Glomerular visceral epithelial cell (primary cell): ENCODE data around the gene UCP3.
A peak's percentile ranks its signal among the peaks of the same experiment; 100 is the strongest.
"Not testable (repeated sequence)": the region's sequence is repeated elsewhere in the genome, so short reads cannot be mapped to it uniquely, and the experiment has no call there.

Source experiments
- DNase-seq: peaks from one replicate; pipeline ENCODE4 v3.0.0-alpha.2; 2016; ENCODE audit errors: extremely low spot score

The UCP3 gene

DNA sequence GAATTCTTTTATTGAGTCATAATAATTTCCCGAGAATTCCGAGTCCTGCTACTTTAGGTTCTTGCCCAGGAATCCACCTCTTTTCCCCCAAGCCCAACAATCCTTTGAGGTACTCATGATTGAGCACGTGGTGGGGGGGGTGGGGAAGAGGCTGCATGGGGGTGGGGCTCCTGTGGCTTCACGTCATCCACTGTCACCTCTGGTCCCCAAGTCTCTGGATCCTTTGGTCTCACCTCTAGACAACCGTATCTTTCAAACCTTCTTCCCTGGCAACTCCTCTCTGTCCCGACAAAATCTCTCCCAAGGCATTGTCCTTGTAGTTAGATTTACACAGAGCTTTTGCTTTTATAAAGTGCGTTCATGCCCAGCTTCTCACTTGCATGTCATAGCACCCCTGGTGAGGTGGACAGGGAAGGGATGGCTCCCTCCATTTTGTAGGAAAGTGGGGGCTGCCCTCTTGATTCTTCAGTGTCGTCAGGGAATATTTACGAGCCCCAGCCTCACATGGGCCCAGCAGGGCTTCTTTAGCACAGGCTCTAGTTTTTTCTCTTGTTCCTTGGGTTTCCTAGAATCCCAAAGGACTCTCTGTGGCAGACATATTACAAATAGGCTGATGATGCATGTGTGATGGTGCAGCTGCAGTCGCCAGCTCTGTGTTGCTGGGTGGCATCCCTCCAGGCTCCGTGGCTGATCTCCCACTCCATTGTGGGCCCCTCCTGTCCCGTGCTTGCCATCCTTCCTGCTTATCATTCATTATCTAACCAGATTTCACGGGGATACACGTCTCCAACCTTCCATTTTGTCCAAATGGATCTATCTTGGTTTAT, 8.4 kb downstream of the UCP3 start:
- no peak for DNase-seq

DNA sequence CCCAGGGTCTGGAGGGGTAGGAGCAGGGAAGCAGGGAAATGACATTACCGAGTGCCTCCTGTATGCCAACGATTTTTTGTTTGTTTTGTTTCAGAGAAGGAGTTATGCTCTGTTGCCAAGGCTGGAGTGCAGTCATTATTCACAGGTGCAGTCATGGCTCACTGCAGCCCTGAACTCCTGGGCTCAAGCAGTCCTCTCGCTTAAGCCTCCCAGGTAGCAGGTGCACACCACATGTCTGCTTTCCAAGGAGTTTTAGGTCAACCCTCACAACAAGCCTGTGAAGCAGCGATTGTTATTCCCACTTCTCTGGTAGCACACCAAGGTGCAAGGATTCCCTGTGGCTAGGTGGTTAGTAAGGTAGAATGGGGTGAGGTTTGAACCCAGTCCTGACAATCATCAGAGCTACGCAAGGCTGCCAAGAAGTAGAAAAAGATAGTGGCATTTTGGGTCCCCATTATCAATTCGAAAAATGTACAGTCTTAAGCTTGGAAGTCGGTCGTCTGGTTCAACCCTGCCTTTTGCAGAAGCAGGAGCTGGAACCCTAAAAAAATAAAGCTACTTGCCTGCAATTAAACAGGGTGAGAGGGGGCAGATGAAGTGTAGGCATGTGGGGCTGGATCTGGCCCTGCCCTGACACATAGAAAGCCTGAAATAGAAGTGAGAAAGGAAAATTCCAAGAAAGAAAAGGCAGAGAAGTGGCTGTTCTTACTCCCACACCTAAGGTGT, 9.1 kb downstream of the UCP3 start:
- DNase-seq, result peak; percentile 35

DNA sequence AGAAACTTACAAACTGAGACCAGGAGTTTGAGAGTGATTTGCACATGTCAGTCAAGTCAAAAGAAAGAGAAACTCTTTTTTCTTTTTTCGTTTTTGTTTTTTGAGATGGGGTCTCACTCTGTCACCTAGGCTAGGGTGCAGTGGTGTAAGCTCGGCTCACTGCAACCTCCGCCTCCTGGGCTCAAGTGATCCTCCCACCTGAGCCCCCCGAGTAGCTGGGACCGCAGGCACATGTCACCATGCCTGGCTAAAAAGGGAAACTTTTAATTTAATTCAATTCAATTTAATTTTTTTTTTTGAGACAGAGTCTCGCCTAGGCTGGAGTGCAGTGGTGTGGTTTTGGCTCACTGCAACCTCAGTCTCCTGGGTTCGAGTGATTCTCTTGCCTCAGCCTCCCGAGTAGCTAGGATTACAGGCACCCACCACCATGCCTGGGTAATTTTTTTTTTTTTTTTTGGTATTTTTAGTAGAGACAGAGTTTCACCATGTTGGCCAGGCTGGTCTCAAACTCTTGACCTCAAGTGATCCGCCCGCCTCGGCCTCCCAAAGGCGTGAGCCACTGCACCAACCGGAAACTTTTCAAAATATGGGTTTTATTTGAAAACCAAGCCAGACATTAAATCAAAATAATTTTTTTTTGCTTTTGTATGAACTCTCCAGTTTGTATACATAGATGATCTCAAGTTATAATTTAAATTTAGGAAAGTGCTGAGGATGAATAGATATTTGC, 9.9 kb downstream of the UCP3 start:
- DNase-seq, result no peak

DNA sequence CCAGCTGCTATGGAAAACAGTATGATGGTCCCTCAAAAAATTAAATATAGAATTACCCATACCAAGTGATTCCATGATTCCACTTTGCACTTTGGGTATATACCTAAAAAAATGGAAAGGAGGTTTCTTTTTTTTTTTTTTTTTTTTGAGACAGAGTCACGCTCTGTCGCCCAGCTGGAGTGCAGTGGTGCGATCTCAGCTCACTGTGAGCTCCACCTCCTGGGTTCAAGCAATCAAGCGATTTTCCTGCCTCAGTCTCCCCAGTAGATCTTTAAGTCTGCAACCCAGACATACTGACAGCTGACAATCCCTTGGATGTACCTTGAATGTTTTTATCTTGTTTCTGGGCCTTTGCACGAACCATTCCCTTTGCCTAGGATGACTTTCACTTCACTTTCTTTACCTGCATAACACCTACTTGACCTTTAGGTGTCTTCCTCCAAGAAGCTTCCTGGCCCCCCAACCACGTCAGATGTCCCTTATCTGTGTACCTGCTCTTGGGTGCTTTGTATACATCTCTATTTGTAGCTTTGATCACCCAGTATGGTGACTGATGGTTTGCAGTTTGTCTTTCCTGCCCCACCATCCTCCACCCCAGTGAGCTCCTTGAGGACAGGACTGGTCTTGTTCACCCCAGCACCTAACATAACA, 11.6 kb downstream of the UCP3 start:
- no peak for DNase-seq

DNA sequence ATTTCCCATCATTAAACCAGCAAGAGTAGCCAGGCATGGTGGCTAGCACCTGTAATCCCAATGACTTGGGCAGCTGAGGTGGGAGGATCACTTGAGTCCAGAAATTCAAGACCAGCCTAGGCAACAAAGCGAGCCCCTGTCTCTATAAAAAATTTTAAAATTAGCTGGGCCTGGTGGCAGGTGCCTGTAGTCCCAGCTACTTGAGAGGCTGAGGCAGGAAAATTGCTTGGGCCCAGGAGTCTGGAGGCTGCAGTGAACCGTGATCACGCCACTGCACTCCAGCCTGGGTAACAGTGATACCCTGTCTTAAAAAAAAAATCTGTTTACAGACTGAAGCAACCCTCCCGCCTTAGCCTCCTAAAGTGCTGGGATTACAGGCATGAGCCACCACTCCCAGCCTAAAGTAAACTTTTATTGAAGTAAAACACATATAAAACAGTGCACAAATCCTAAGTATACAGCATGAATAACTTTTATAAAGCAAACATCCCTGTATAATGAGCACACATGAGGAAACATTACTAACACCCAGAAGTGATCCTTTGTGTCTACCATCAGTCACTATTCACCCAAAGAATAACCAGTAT, 12.6 kb downstream of the UCP3 start:
- DNase-seq, result no peak

DNA sequence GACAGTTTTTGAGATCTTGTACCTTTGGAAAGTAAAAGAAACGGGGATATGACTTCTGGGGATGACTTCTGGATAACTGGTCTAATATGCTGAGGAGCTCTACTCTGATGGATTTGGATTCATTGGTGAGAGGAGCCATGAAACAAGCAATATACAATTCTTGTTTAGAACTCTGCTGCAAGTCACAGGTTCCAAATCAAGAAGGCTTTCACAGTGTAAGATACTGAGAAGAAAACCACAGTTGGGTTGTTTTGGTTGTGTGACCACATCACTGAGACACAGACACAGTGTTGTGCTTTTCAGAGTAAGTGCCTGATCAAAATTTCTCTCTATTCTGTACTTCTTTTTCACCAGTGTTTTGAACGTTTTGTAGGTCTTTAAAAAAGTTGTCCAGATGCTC, 13.2 kb downstream of the UCP3 start:
- DNase-seq, result no peak

DNA sequence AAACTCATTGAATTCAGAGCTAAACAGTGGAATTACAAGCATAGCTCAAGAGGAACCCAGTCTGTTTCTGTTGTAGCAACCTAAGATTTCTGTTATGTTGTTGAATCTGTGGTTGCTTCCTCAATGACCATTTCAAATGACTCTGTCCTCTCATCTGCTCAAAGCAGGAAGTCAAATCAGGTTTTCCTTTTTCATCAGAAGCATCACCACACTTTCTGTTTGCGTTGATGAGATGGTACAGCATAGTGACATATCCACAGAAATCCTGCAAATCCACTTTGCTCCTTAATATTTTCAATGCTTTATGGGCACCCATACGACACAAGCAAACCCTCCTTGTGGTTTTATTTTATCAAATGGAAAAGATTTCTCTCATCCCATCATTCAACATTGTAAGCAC, 13.6 kb downstream of the UCP3 start:
- DNase-seq, result no peak

DNA sequence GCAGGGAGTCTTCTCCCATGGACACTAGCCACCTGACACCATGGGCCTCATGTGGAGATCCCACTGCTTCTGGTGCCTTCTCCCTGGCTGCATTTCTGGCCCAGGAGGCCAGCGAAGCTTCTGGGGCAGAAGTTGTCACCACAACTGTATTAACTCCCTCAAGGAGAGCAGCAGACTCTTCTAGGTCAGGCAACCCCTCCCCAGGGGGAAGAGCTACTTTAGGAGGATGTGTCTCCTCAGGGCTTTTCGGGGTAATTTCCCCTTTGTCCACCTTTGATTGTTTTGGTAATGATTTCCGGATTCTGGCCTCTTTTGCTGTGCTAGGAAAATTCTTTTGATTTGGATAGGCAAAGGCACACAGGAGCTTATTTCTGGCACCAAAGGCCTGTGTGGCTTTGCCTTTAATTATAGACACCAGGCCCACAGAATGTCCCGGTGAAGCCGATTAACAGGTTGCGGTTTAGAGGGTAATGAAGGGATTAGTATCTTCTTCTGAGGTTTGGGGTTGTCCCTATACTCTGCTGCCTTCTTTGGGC, 17.3 kb downstream of the UCP3 start:
- no peak for DNase-seq

DNA sequence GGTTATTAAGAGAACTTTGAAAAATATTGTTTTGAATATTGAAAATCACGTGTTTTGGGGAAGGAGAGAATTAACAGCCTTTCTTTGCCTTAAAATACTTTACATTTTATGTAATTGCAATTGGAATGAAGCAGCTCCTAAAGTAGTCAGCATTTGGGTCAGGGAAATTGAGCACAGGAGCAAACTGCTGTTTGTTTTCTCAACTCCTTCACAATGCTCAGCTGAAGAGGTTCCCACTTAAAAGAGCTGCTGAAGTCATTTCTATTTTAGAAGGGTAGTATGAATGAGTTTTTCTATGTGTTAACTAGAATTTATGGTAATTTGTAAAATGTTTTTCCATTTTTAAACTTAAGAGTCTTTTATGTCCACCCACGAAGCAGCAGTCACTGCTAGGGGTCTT, 18.2 kb downstream of the UCP3 start:
- no peak for DNase-seq

DNA sequence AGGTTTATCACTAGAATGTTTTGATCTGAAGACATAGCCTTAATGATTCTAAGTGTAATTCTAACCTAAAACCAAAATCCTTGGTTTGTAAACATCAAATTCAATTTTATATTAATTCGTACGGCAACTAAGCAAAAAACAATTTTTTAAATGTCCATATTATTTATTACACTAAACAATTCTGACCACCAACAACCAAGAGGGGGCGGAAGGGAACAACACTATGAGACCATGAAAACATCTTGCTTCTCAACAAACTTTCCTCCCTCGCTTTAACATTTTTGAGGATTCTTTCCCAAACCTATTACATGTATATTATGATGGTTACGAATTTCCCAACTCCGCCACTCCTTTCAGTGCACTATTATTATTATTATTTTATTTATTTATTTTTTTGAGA, 19.7 kb downstream of the UCP3 start:
- no peak for DNase-seq

DNA sequence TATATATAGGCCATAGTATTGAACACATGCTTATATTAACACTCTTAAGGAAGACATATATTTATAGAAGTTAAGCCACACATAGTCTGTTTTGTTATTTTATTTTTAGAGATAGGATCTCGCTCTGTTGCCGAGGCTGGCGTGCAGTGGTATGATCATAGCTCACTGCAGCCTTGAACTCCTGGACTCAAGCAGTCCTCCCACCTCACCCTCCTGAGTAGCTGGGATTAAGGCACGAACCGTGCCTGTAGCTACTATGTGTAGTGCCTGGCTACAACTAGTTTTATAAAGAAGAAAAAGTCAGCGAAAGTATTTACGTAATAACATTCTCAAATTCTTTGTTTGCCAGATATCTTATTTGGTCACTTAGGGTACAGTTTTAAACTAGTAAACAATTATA, 20.7 kb downstream of the UCP3 start:
- no peak for DNase-seq

DNA sequence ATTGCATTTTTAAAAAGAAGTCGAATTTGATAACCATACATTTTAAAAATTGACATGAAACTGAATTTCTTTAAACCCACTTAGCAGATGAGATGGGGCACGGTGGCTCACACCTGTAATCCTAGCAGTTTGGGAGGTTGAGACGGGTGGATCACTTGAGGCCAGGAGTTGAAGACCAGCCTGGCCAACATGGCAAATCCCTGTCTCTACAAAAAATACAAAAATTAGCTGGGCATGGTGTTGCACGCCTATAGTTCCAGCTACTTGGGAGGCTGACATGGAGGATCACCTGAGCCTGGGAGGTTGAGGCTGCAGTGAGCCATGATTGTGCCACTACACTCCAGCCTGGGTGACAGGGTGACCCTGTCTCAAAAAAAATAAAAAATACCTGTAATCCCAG, 23.2 kb downstream of the UCP3 start:
- not testable (repeated sequence) for DNase-seq

DNA sequence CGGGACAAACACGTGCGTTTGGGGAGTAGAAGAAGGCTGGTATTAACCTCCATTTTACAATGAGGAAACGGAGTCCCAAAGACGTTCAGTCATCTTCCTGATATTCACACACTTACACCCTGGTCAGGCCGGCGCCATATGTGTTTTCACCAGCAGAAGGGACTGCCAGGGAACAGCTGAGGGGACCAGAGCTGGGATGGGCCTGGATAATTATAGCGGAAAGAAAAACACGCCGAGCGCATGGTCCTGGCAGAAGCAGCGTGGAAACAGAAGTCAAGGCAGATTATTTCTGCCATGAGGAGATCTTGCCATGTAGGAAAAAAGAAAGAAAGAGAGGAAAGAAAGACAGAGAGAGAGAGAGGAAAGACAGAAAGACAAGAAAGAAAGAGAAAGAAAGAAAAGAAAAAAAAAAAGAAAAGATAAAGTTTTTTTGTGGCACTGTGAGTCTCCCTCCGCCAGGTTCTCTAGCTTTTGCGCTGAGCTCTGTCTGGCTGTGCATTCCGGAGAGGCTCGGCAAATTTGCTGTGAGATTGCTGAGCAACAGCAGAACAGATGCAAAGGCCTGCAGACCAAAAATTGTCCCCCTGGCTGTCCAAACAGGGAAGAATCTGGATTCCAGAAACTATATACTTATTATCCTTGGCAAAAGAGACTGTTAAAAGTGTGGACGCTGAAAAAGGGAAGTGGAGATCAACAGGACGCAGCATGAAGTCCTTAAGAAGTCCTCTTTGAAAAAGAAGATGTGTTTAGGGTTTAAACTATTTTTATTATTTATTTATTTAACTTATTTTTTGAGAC, 24.9 kb downstream of the UCP3 start:
- DNase-seq, result no peak

DNA sequence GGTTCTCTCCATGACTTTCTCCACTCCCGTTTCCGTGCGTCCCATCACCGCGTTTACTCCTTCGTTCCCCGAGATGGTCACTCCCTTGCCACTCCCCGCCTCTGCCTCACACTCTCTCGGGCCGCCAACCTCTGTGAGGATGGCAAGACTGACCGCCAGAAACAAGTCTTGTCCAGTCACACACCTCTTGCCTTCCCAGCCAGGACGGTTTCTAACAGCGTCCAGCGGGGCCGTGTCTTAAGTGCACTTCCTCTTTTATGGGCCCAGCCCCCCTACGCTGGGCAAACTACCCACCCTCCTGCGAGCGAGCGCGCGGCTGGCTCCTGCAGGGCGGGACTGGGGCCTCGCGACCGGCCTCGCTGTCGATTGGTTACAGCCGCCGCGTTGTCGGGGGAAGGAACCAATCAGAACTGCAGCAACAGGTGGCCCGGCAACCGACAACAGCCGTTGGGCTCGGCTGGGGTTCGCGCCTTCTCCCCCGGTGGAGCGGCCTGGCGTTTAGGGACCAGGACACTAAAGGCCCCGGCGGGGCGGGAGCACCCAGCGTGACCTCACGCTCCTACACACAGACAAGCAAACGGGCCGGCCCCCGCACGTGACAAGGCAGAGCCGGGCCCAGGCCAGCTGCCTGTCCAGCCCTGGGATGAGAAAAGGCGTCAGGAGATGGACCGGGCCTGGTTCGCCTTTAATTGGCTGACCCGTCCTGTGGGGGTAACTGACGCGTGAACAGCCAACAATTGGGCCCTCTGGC, 25.7 kb downstream of the UCP3 start:
- peak; percentile 91 for DNase-seq

DNA sequence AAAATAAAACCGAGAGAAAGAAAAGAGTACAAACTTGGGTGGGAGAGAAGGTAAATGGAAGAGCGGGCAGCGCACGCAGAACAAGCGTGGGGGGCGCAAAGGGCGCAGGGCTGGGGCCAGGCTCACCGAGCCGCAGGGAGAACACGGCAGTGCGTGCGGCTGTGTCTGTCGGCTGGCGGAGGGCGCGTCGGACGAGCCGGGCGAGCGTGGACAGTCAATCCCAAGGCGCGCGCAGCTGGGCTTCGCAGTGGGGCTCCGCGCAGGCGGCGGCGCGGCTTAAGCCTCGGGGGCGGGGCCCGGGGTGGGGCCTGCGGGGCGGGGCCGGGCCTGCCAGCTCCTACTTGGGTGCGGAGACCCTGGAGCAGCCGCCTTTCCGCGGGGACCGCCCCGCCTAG, 26.3 kb downstream of the UCP3 start, which contains the start of gene UCP2:
Gene UCP2, minus strand, starts transcription at position 249 of the 395 bp plus-strand sequence. CDS start 4,465 bp downstream, outside the sequence.
- peak; percentile 87 for DNase-seq

DNA sequence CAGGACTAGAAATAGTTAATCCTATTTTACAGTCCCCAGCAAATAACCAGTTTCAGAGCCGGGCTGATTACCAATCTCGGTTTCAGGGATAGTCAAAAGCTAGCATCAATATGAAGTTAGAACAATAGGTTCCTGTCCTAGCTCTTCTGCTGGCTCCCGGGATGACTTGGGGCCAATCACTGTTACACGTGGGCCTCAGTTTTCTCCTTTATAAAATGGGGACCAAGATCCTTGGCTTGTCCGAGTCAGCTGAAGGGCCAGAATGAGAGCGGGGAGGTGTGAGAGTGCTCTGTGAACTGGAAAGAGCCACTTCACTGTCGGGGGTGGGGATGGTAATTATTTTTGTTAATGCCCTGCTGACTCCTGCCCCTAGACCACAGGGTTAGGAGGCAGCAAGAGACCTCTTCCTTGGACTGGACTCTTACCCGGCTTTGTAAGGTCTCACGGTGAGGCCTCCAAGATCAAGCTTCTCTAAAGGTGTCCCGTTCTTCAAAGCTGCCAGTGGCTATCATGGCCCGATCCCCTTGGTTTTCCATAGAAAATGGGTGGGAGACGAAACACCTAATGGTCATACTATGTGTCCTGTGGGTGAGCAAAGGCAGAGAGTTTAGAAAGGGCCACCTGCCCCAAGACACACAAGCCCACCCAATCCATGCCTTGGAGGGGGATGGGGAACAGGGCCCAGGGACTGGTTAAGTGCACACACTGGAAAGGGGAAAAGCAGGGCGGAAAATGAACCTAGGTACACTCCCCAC, 27.7 kb downstream of the UCP3 start:
- no peak for DNase-seq

DNA sequence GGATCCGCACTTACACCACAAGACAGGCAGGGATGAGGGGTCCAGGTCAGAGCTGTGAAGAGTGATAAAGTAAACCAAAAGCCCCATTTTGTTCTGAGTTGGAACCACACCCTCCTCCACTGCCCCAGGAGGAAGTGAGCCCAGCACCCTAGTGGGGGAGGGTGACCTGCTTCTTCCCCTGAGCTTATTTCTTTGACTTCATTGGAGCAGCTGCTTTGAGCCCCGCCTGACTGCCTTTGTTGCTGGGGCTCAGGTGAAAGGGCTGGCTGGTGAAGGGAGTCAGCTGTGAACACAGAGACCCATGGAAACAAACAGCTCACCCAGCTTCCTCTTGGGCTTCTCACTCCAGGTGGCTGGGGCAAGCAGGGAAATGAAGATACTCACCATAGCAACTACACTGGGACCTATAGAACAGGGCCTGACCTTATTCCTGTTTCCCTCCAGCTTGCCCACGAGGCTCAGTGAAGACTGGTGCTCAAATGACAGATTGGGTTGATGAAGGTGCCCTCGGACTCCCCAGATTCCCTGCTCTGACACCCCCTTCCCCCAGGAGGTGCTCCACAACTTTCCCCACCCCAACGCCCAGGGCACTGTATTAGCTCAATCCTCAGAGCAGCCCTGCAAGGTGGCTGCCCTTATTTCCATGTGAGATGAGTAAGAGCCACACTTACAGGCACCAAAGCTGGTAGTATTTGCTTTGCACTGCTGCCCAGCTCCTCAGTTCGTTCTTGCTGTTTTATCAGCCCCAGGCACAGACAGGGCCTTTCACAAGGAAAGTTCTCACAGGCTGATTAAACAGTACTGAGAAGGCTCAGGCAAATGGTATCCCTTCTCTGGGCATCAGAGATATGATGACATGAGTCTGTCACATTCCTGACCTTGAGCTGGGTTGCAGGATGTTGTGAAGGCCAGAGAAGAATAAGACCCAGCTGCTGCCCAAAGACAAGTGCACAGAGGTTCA, 28.6 kb downstream of the UCP3 start:
- DNase-seq, result peak; percentile 47

DNA sequence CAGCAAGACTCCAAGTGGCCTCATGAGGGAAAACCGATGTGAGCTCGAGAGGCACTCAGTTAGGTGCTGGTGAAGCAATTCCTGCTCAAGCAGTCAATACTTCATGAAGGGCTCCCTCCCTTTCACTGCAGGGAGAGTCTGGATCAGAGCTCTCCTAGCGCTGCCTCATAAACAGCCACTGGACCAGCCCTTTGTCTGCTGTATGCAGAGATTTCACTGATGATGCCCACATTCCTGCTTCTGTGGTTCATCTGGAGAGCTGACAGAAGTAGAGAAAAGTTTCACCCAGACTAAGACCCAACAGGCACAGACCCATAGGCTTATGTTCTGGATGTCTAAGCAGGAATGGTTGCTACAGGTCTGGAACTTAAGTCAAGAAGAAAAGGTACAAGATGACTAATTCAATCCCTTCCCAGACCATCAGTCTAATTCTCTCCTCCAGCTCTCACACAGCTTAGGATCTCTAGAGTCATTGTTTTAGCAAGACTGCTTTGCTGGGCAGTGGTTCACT, 30.3 kb downstream of the UCP3 start:
- no peak for DNase-seq
